NCI-H2081 treated with DMSO at 0.1 percent for 48 hours (cell line): ENCODE data around the gene GRIA1.
"Not testable (repeated sequence)": the region's sequence is repeated elsewhere in the genome, so short reads cannot be mapped to it uniquely, and the experiment has no call there.

ENCODE experiments used
- DNase-seq: peaks from one replicate; lab custom pipeline; 2025; lab: John Stamatoyannopoulos, UW

GRIA1 gene

GRCh38 chr5:153835891-153836515 lies 345.5 kb downstream of the GRIA1 start:
- no peak for DNase-seq

- not testable (repeated sequence) for DNase-seq
Observed at GRCh38 chr5:153849303-153850113, 359.0 kb downstream of the GRIA1 start.

DNA sequence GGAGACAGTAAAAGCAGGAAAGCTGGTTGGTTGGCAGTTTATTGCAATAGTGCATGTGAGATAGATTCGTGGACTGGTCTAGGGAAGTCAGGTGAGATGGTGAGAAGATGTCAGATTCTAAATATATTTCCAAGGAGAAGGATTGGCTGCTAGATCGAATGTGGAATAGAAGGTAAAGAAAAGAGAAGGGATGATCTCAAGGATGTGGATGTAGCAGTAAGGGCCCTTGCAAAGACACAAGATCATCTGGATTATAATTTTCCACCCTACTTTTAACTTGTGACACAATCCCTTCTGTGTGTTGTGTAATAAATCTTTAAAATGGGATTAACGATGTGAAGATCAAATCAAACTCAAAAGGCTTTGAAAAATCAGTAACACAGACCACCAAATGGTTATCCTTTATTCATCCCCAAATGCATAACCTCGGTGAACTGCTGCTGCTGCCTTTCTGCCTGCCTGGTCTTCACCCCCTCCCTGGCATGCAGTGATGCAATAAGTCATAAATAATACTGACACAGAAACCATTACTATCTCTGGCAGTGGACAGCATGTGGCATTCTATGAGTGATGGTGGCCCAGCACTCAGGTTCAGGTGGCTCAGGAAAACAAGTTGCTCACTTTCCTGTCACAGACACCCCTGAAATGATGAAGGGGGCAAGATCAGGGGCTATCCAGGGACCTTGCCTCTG lies 369.9 kb downstream of the GRIA1 start:
- no peak for DNase-seq

DNA sequence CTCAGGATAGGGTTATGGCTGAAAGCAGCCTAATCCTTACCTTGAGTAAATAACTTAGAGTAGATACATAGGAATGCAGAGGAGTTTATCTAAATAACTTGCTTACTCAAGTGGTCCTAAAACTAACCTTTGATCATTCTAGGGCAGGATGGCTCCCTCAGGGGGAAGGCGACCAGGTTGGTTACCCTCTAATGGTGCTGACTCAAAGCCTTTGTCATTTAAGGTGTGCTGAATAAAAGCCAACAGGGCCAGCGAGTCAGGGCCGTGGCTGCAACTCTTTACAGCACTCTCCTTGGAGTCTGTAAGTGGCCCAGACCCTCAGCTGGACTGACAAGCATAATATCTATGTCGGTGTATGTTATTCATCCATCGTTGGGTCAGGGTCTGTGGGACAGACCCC lies 372.4 kb downstream of the GRIA1 start:
- not testable (repeated sequence) for DNase-seq
